Ishikawa (cell line): ENCODE results near the gene KCNT1.

Experiments
- CEBPB ChIP-seq: IDR thresholded peaks from 2 replicates; pipeline ENCODE4 v1.6.1; 2012
- EGR1 ChIP-seq: IDR thresholded peaks from 2 replicates; pipeline ENCODE4 v1.6.1; 2012
- EP300 ChIP-seq: IDR thresholded peaks from 2 replicates; pipeline ENCODE4 v1.6.1; 2012; ENCODE audit warnings: borderline replicate concordance
- TAF1 ChIP-seq: IDR thresholded peaks from 2 replicates; pipeline ENCODE4 v1.6.1; 2012; ENCODE audit warnings: low read depth, mild to moderate bottlenecking
- TF ChIP-seq, protein P1 (sequence below): IDR thresholded peaks from 2 replicates; pipeline ENCODE4 v1.6.1; 2012; ENCODE audit warnings: low read depth, mild to moderate bottlenecking

DNA sequence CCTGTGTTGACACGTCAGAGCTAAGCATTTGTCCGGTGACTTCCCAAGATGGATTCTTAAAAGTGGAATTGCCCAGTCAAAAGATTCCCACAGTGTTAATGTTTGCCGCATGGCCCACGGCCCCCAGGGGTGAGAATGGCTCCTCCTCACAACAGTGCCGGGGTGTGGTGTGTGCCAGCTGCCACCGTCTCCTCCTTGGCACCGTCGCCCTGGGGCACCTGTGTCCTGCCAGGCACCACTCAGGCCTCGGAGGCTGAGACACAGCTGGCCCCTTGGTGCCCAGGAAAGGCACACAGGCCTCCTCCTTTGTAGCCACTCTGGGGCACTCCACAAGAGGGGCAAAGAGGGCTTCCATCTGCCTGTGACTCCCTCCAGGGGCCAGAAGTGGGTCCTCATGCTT, 4.3 kb downstream of the KCNT1 start:
- TF ChIP-seq TAF1 (no peak), EP300 (no peak), CEBPB (no peak), EGR1 (no peak)
- TF ChIP-seq, protein P1, sequence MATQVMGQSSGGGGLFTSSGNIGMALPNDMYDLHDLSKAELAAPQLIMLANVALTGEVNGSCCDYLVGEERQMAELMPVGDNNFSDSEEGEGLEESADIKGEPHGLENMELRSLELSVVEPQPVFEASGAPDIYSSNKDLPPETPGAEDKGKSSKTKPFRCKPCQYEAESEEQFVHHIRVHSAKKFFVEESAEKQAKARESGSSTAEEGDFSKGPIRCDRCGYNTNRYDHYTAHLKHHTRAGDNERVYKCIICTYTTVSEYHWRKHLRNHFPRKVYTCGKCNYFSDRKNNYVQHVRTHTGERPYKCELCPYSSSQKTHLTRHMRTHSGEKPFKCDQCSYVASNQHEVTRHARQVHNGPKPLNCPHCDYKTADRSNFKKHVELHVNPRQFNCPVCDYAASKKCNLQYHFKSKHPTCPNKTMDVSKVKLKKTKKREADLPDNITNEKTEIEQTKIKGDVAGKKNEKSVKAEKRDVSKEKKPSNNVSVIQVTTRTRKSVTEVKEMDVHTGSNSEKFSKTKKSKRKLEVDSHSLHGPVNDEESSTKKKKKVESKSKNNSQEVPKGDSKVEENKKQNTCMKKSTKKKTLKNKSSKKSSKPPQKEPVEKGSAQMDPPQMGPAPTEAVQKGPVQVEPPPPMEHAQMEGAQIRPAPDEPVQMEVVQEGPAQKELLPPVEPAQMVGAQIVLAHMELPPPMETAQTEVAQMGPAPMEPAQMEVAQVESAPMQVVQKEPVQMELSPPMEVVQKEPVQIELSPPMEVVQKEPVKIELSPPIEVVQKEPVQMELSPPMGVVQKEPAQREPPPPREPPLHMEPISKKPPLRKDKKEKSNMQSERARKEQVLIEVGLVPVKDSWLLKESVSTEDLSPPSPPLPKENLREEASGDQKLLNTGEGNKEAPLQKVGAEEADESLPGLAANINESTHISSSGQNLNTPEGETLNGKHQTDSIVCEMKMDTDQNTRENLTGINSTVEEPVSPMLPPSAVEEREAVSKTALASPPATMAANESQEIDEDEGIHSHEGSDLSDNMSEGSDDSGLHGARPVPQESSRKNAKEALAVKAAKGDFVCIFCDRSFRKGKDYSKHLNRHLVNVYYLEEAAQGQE = no peak
